Urothelium cell line (cell line): ENCODE results near the gene CCR1.
"Not testable (repeated sequence)": the region's sequence is repeated elsewhere in the genome, so short reads cannot be mapped to it uniquely, and the experiment has no call there.

Experiments
- DNase-seq: peaks from one replicate; pipeline ENCODE4 v3.0.0; 2011; ENCODE audit warnings: low spot score, mixed read lengths
- FAIRE-seq: peaks from 2 replicates; lab custom pipeline; 2011; peaks lifted over from hg19 to GRCh38; lab: Jason Lieb, UNC

CCR1 gene

GRCh38 chr3:46213201-46213600 is 5.1 kb upstream of the CCR1 start:
- DNase-seq (no peak), FAIRE-seq (no peak)

- FAIRE-seq (no peak), DNase-seq (no peak)
Measured at GRCh38 chr3:46212101-46212500, 4.0 kb upstream of the CCR1 start.

GRCh38 chr3:46209746-46210470 is 1.8 kb upstream of the CCR1 start:
- DNase-seq (no peak), FAIRE-seq (no peak)

GRCh38 chr3:46209053-46209452 is 940 bp upstream of the CCR1 start:
- DNase-seq (no peak), FAIRE-seq (no peak)

- FAIRE-seq, DNase-seq: not testable (repeated sequence)
Measured at GRCh38 chr3:46207514-46207913, 599 bp downstream of the CCR1 start.

GRCh38 chr3:46206282-46207015 is 1.7 kb downstream of the CCR1 start:
- DNase-seq = no peak
- peak; percentile 27 for FAIRE-seq

GRCh38 chr3:46205286-46205960 is 2.7 kb downstream of the CCR1 start:
- no peak for FAIRE-seq
- DNase-seq = no peak

GRCh38 chr3:46203681-46204080 is 4.4 kb downstream of the CCR1 start:
- no peak for FAIRE-seq
- DNase-seq = no peak

GRCh38 chr3:46202535-46202934 is 5.6 kb downstream of the CCR1 start:
- FAIRE-seq (no peak), DNase-seq (no peak)

- FAIRE-seq (no peak), DNase-seq (no peak)
Measured at GRCh38 chr3:46200790-46201189, 7.3 kb downstream of the CCR1 start.

GRCh38 chr3:46200211-46200610 is 7.9 kb downstream of the CCR1 start:
- DNase-seq (no peak), FAIRE-seq (no peak)

- no peak for DNase-seq
- no peak for FAIRE-seq
Measured at GRCh38 chr3:46196261-46196957, 11.7 kb downstream of the CCR1 start.

- no peak for DNase-seq
- FAIRE-seq = no peak
Measured at GRCh38 chr3:46194868-46195553, 13.1 kb downstream of the CCR1 start.

- DNase-seq (no peak), FAIRE-seq (no peak)
Measured at GRCh38 chr3:46193436-46193835, 14.7 kb downstream of the CCR1 start.

GRCh38 chr3:46192939-46193338 is 15.2 kb downstream of the CCR1 start:
- FAIRE-seq = no peak
- no peak for DNase-seq

- DNase-seq (no peak), FAIRE-seq (no peak)
Measured at GRCh38 chr3:46191730-46192129, 16.4 kb downstream of the CCR1 start.

- FAIRE-seq (no peak), DNase-seq (no peak)
Measured at GRCh38 chr3:46188708-46189107, 19.4 kb downstream of the CCR1 start.

GRCh38 chr3:46187876-46188275 is 20.2 kb downstream of the CCR1 start:
- FAIRE-seq = no peak

GRCh38 chr3:46187341-46187700 is 20.8 kb downstream of the CCR1 start:
- DNase-seq = no peak
- no peak for FAIRE-seq

More at GRCh38 chr3:46187876-46188275, 20.2 kb downstream of the CCR1 start:
- DNase-seq = peak; percentile 32

- FAIRE-seq = no peak
Measured at GRCh38 chr3:46186471-46187340, 21.4 kb downstream of the CCR1 start.

More at GRCh38 chr3:46186471-46187340, 21.4 kb downstream of the CCR1 start:
- DNase-seq = no peak
